ENCODE data around the gene CCDC134.

GRCh38 chr22:41833369-41834004 lies 33.0 kb downstream of the CCDC134 start:
- no peak for TF ChIP-seq TOX (CRISPR knock-in tag; IDR thresholded peaks at IDR 0.05; ENCODE audit: borderline replicate concordance)
- TF ChIP-seq ISL1 (CRISPR knock-in tag; IDR thresholded peaks at IDR 0.05) = no peak
